ENCODE measurements around the gene SMAD6. TPM values are rescaled to one million over a fixed set of nuclear protein-coding genes. Genes with fewer than 3 reads are reported as not detected.

The SMAD6 gene
- total and polyA plus RNA-seq, 9 of the 15 experiments (the other 6 are each of a cell fraction or from before 2014, with no cell fraction given) = 0.10 to 15.5 (median 3.7) TPM

DNA sequence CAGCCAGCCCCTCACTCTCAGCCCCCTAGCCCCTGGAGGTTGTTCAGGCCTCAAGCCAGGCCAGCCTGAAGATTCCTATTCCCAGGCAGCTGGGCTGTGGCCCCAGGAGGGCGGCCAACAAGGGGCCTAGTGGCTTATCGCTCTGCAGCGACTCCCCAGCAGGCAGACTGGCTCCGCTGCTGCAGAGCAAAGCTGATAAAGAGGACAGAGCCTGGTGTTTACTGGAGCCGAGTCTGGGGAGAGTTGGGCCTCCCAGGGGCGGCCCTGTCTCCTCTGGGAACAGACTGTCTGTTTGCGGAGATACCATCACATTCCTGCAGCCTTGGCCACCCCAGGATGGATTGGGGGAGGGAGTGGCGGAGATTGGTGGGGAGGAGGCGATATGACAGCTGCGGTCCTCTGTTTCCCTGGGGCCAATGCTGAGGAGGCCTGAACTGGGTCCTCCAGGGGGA, 22.4 kb upstream of the SMAD6 start (continued):
- TF ChIP-seq NFE2L1 (tag; IDR thresholded peaks at IDR 0.05; ENCODE audit: borderline replicate concordance, low read depth) (no peak), RFX5 (IDR thresholded peaks at IDR 0.05; ENCODE audit: low read depth, low read length) (no peak), ILK (tag; IDR thresholded peaks at IDR 0.05; ENCODE audit: borderline replicate concordance, low read depth) (no peak), LEF1 (IDR thresholded peaks at IDR 0.05) (peak; percentile 96), ZNF263 (CRISPR knock-in tag; IDR thresholded peaks at IDR 0.05; ENCODE audit: borderline replicate concordance) (no peak), MEF2A (IDR thresholded peaks at IDR 0.05; ENCODE audit: control insufficient read depth, low read depth, low read length) (peak; percentile 63; the same call in 1 of the 2 replicates), RBM22 (IDR thresholded peaks at IDR 0.05; ENCODE audit: low read depth, low read length, poor library complexity, severe bottlenecking) (no peak), STAT5B (CRISPR knock-in tag; IDR thresholded peaks at IDR 0.05) (no peak), NONO (IDR thresholded peaks at IDR 0.05; ENCODE audit: low read depth in 2 of 2, low read length in 1 of 2) (peak in 1 of 2 experiments; percentile 88; a peak in 2 of 4 replicates), ETV1 (tag; conservative IDR thresholded peaks at IDR 0.05; ENCODE audit: low read depth) (peak; percentile 54; the same call in 1 of the 2 replicates), TRIM24 (IDR thresholded peaks at IDR 0.05) (peak; percentile 94), RBM34 (IDR thresholded peaks at IDR 0.05; ENCODE audit: borderline replicate concordance, insufficient read depth, low read length) (no peak), CBX5 (IDR thresholded peaks at IDR 0.05; ENCODE audit: borderline replicate concordance, low read depth) (no peak; the same call in 1 of the 2 replicates), ZKSCAN8 (CRISPR knock-in tag; IDR thresholded peaks at IDR 0.05) (peak; percentile 67), SOX6 (IDR thresholded peaks at IDR 0.05) (peak; percentile 96), MYNN (IDR thresholded peaks at IDR 0.05) (peak; percentile 81; the same call in 1 of the 2 replicates), MYNN (CRISPR knock-in tag; IDR thresholded peaks at IDR 0.05) (no peak), FOXJ2 (tag; IDR thresholded peaks at IDR 0.05) (peak; percentile 93), EWSR1 (IDR thresholded peaks at IDR 0.05; ENCODE audit: borderline replicate concordance, low read depth, partially characterized antibody) (no peak)
- TF ChIP-seq, protein P1, sequence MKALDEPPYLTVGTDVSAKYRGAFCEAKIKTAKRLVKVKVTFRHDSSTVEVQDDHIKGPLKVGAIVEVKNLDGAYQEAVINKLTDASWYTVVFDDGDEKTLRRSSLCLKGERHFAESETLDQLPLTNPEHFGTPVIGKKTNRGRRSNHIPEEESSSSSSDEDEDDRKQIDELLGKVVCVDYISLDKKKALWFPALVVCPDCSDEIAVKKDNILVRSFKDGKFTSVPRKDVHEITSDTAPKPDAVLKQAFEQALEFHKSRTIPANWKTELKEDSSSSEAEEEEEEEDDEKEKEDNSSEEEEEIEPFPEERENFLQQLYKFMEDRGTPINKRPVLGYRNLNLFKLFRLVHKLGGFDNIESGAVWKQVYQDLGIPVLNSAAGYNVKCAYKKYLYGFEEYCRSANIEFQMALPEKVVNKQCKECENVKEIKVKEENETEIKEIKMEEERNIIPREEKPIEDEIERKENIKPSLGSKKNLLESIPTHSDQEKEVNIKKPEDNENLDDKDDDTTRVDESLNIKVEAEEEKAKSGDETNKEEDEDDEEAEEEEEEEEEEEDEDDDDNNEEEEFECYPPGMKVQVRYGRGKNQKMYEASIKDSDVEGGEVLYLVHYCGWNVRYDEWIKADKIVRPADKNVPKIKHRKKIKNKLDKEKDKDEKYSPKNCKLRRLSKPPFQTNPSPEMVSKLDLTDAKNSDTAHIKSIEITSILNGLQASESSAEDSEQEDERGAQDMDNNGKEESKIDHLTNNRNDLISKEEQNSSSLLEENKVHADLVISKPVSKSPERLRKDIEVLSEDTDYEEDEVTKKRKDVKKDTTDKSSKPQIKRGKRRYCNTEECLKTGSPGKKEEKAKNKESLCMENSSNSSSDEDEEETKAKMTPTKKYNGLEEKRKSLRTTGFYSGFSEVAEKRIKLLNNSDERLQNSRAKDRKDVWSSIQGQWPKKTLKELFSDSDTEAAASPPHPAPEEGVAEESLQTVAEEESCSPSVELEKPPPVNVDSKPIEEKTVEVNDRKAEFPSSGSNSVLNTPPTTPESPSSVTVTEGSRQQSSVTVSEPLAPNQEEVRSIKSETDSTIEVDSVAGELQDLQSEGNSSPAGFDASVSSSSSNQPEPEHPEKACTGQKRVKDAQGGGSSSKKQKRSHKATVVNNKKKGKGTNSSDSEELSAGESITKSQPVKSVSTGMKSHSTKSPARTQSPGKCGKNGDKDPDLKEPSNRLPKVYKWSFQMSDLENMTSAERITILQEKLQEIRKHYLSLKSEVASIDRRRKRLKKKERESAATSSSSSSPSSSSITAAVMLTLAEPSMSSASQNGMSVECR (CRISPR knock-in tag; IDR thresholded peaks at IDR 0.05) = no peak
- TF ChIP-seq, protein P2, sequence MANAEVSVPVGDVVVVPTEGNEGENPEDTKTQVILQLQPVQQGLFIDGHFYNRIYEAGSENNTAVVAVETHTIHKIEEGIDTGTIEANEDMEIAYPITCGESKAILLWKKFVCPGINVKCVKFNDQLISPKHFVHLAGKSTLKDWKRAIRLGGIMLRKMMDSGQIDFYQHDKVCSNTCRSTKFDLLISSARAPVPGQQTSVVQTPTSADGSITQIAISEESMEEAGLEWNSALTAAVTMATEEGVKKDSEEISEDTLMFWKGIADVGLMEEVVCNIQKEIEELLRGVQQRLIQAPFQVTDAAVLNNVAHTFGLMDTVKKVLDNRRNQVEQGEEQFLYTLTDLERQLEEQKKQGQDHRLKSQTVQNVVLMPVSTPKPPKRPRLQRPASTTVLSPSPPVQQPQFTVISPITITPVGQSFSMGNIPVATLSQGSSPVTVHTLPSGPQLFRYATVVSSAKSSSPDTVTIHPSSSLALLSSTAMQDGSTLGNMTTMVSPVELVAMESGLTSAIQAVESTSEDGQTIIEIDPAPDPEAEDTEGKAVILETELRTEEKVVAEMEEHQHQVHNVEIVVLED (CRISPR knock-in tag; IDR thresholded peaks at IDR 0.05) = 0 out of 2 replicates have a peak, but pooled peaks have one; percentile 9

Data from K562 (cell line).